ENCODE measurements around the gene DLG2.

The DLG2 gene

GRCh38 chr11:83831929-83832328 lies 1795.2 kb downstream of the DLG2 start:
- FAIRE-seq (no peak), DNase-seq (ENCODE audit: insufficient read length, low spot score) (no peak)
- TF ChIP-seq CTCF (IDR thresholded peaks at IDR 0.05; ENCODE audit: insufficient read depth, missing control alignments), result no peak

GRCh38 chr11:83827940-83828554 lies 1799.1 kb downstream of the DLG2 start:
- FAIRE-seq (peak; percentile 96), DNase-seq (ENCODE audit: insufficient read length, low spot score) (peak; percentile 17)

GRCh38 chr11:83827520-83827919 lies 1799.6 kb downstream of the DLG2 start:
- TF ChIP-seq CTCF (IDR thresholded peaks at IDR 0.05; ENCODE audit: insufficient read depth, missing control alignments), result no peak
- FAIRE-seq (no peak), DNase-seq (ENCODE audit: insufficient read length, low spot score) (no peak)

More at GRCh38 chr11:83827940-83828554, 1799.1 kb downstream of the DLG2 start:
- peak; percentile 74 for TF ChIP-seq CTCF (IDR thresholded peaks at IDR 0.05; ENCODE audit: insufficient read depth, missing control alignments)

GRCh38 chr11:83826078-83826477 lies 1801.1 kb downstream of the DLG2 start:
- no peak for DNase-seq (ENCODE audit: insufficient read length, low spot score)
- no peak for FAIRE-seq
- no peak for TF ChIP-seq CTCF (IDR thresholded peaks at IDR 0.05; ENCODE audit: insufficient read depth, missing control alignments)

GRCh38 chr11:83823461-83824025 lies 1803.6 kb downstream of the DLG2 start:
- no peak for TF ChIP-seq CTCF (IDR thresholded peaks at IDR 0.05; ENCODE audit: insufficient read depth, missing control alignments)
- DNase-seq (ENCODE audit: insufficient read length, low spot score), result no peak
- no peak for FAIRE-seq

GRCh38 chr11:83819931-83820549 lies 1807.1 kb downstream of the DLG2 start:
- FAIRE-seq (peak; percentile 71), DNase-seq (ENCODE audit: insufficient read length, low spot score) (no peak)

More at GRCh38 chr11:83819931-83820549, 1807.1 kb downstream of the DLG2 start:
- TF ChIP-seq CTCF (IDR thresholded peaks at IDR 0.05; ENCODE audit: insufficient read depth, missing control alignments), result peak; percentile 73
